Measurements from ENCODE around the gene NPHP4.

GRCh38 chr1:5858246-5858645 is 134.0 kb downstream of the NPHP4 start:
- TF ChIP-seq MAX (CRISPR knock-in tag; IDR thresholded peaks at IDR 0.05) (no peak), CTCF (IDR thresholded peaks at IDR 0.05) (no peak), NR3C1 (CRISPR knock-in tag; conservative IDR thresholded peaks at IDR 0.05; ENCODE audit: low read depth) (no peak), ZNF281 (CRISPR knock-in tag; IDR thresholded peaks at IDR 0.05) (no peak), ESRRA (CRISPR knock-in tag; IDR thresholded peaks at IDR 0.05; ENCODE audit: borderline replicate concordance) (no peak), KAT7 (CRISPR knock-in tag; IDR thresholded peaks at IDR 0.05; ENCODE audit: borderline replicate concordance) (no peak)
